ENCODE results near the gene EPHB3.
A peak's percentile ranks its signal among the peaks of the same experiment; 100 is the strongest.

The EPHB3 gene

DNA sequence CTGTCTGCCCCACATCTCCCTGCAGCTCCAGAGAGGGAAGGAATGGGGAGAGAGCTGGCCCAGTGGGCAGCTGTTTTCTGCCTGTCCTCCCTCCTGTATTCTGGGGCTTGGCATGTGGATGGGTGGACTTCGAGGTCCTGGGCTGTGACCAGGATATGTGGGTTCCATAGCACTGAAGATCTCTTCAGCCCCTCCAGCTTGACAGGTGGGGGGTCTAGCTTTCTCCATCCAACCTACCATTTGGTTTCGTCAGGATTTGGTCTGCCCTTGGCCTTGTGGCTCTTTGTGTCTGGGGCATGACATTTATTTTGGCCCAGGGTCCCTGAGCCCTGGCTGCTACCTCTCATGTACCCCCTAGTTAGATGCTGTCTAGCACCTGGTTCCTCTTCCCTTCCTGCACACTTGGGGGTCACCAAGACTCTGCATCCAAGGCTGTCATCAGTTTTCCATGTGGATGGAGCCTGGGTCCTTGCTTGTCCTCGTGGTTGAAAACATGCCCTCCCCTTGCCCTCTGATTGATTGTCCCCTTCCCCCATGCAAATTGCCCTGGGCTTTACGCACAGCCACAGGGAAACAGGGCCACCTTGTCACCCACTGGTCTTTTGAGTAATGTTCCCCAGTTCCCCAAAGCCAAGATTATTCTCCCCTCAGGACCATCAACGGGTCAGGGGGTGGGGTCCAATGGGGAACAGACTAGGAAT, 3.2 kb downstream of the EPHB3 start:
- DNase-seq, result no peak

DNA sequence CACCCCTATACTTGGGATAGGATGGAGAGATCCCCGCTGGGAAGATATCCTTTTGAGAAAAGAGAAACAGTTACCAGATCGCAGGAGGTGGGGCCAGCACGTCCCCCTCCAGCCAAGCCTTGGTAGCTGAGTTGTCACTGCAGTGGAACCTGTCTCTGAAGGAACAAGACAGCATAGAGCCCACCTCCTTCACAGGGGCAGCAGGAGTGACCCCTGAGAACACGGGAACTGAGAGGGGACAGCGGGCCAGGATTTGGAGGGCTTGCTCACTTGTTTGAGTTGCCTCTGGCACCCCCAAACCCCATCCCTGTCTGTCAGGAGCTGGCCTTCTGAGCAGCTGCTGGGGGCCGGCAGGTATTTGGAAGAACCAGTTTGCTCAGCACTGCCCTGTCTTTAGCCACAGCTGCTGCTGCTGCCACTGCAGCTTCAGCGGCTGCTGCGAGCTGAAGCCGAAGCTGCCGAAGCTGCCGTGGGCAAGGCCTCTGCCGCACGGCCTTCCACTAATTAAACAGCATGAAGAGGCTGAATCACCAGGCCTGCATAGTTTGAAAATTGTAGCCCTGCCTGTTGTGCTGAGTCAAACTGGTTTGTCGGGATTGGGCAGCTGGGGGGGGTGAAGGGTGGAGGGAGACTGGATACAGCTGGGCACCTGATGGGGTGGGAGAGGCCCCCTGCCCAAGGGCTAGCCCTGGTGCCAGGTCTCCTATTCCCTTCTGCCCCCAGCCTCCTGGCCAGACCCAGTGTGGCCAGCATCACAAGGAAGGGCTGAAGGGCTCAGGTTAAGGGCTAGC, 4.0 kb downstream of the EPHB3 start:
- DNase-seq, result peak; percentile 71

DNA sequence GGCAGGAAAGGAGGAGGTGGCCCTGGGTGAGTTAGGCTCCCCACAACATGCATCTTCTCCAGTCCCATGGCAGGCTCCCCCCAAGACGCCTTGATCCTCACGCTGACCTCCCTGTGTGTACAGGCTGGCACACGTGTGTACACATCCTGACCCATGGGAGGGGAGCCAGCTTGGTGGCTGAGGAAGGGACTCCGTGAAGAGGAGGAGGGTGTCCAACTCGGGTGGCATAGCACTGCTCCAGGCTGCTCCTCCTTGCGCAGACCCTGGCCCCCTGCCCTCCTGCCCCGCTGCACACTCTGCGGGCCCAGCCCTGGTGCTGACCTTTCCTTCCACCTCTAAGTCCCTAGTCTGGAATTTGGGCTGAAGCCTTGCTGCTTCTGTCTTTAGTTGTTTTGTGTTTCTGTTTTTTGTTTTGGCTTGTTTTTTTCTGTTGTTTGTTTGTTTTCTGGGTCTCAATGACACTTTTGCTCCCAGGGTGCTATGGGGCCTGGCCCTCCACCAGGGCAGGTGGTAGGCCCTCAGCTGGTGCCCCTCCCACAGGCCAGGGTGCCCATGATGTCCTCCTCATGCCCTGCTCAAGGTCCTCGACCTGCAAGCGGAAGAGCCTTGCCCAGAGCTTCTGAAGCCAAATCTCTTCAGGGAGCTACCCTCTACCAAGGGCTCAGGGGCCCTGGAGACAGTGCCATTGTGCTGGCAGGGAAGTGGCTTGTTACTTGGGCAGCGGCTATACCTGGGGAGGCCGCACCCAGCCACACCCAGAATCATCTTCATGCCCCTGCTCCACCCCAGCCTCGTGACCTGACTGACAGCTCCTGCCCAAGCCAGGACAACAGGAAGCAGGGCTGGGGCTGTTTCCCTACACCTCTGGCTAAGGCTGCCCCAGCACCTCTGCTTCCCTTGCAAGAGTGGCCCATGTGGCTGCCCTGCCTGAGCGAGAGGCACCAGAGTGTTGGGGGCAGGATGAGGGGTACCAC, 5.1 kb downstream of the EPHB3 start:
- DNase-seq, result no peak

DNA sequence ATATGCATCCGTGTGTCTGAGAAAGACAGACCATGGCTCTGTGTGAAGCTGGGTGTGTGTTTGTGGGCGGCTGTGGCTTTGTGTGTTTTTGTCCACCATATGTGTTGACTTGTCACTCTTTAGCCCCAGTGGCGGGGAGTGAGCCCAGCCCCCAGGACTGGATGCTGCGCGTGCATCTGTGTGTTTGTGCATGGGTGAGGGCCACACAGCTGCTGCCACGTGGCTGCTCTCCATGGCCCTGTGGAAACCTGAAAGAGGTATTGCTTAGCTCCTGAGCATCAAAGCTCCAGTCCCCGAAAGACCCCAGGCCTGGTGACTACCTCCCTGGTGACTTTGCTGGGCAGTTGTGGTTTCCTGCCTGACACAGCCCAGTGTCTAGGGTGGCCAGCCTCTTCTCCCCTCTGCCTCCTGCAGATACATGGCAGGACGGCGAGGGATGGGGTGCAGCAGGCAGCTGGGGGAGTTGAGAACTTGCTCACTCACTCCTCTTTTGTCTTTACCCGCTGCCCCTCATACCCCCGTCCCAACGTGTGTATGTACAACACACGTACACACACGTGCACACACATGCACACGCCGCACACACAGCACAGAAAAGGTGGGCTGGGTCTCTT, 6.5 kb downstream of the EPHB3 start:
- DNase-seq, result peak; percentile 25

DNA sequence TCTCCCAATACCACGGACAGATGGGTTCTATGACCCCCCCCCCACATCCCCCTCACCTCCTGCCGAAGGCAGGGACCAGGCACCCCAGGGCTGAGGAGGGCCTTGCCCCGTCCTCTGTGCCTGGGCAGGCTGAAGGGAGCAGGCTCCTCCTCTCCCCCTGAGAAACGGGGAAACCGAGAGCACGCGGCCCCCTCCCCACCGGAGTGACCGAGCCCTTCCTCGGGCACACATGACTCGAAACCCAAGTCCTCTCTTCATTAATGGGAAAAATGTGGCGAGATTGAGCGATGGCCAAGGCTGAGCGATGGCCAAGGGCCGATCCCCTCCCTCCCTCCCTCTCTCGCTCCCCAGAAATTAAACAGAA, 7.0 kb downstream of the EPHB3 start:
- DNase-seq, result no peak

DNA sequence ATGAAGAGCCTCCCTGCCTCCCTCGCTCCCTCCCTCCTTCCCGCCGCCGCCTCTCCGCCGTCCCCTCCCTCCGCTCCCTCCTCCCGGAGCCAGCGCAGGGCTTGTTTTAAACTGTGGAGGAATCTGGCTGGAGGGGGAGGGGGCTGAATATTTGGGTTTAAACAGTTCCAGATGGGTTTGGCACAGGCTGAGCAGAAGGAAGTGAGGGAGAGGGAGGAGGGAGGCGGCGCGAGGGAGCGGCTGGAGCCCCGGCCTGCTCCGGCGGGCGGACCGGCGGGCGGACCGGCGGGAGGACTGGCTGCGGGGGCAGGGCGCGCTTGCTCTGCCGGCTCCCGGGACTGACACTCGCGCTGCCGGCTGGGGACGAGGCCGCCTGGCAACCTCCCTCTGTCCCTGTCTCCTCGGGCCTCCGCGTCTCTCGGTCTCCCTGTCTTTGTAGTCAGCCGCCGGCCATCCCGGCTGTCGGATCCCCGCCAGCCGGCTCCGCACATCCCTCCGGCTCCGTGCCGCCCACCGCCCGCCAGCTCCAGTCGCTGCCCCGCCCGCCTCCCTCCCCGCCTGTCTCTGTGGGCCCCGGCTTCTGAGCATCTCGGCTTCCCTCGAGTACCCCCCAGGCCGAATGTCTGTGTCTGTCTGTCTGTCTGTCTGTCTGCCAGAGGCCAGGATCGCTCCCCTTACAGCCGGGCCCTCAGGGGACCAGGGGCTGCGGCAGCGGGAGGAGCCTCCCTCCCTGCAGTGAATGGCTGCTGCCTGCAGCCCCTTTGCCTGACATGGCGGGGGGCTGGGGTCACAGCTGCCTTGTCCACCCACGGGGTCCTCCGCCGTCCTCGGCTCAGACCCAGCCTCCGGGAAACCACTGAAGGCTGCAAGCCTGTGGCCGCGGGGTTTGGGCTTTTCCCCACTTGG, 7.6 kb downstream of the EPHB3 start:
- peak; percentile 73 for DNase-seq

DNA sequence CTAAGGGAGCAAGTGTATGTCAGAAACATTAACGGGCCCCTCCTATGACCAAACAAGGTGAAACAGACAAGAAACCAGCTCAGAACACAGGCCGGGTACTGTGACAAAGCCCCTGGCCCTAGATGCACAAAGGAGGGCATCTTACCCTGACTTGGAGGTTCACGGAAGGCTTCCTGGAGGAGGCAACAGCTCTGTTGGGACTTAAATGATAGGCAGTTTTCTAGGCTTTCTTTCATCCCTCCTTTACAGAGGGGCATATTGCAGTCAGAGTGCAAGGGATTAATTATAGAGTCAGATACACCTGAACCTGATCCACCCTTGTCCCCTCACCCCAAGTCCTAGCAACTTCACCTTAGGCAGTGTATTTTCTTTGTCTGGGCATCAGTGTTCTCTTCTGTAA, 8.4 kb downstream of the EPHB3 start:
- no peak for DNase-seq

DNA sequence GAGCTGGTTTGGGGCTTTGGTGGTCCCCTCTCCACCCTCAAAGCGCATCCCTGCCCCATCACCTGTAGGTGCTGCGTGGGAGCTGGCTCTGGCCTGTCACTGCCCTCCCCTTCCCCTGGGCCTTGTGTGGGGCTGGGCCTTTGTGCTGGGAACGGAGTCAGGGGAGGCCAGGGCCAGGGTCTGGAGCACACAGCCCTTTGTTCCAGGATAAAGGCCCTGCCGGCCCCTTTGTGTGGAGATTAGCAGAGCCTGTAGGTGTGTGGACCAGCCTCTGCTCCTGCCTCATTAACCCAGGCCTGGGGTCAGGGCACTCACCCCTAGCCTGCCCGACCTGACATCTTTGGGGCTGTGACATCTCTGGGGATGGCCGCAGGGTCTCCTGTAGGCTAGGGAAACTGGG, 8.9 kb downstream of the EPHB3 start:
- DNase-seq, result no peak

DNA sequence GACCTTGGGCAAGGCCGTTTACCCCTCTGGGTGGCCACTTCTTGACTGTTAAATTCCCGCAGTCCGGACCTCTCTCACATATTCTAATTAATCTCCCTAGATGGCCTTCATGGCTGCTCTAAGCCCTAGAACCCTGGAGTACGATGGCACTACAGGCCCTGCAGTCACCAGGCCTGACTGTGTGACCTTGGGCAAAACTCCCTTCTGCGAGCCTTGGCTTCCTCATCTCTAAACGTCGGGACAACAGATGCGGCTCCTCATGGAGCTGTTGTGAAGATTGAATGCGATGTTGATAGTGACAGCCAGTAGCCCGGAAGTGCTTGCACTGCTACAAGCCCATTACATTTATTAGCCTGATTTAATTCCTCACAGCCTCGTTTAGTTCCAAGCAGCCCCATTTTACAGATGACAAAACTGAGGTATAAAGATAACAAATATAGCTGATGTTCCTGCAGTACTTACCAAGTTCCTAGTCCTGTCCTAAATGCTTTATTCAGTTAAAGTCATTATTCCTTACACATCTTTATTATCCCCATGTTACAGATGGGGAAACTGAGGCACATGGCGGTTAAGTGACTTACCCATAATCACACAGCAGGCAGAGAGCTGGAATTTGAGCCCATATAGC, 10.3 kb downstream of the EPHB3 start:
- no peak for DNase-seq

DNA sequence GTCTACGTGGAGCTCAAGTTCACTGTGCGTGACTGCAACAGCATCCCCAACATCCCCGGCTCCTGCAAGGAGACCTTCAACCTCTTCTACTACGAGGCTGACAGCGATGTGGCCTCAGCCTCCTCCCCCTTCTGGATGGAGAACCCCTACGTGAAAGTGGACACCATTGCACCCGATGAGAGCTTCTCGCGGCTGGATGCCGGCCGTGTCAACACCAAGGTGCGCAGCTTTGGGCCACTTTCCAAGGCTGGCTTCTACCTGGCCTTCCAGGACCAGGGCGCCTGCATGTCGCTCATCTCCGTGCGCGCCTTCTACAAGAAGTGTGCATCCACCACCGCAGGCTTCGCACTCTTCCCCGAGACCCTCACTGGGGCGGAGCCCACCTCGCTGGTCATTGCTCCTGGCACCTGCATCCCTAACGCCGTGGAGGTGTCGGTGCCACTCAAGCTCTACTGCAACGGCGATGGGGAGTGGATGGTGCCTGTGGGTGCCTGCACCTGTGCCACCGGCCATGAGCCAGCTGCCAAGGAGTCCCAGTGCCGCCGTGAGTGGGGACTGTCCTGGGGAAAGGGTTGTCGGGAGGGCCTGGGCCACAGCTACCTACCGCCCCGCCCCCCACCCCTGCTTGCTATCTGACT, 11.2 kb downstream of the EPHB3 start:
- DNase-seq, result no peak

DNA sequence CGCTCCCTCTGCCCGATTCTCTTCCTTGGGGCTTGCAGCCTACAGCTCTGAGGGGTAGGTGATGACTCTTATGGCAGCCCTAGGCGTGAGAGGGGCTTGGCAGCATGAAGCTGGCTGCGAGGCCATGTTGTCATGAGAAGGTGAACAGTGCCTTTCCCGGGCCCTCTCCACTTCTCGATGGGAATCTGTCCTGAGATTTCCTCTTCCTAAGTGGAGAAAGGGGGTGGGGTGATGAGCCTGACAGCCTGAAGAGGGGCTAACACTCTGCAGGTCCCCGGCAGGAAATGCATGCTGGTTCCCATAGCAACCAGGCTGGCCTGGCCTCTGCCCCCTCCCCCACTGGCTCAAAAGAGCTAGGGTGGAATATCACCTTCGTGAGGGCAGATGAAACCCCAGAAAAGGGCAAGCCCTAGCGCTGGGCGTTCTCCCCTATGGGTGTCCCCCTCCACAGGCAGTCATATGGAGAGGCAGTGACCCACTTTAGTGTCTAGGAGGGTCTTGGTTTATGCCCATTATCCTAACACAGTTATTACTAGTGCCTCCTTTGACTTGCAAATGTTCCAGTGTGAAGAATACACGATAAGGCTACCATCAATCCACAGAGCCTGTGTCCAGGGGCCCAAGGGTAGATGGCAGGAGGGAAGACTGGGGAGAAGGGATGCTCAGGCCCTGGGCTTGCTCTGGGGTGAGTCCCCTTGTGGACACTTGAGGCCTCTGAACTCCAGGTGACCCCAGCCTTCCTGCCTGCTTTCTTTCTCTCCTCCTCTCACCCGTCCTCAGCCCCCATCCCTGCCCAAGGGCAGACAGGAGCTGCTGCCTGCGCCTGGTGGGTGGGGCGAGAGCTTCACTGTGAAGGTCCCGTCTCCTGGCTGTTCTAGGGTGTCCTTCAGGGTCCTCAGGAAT, 13.2 kb downstream of the EPHB3 start:
- peak; percentile 49 for DNase-seq

DNA sequence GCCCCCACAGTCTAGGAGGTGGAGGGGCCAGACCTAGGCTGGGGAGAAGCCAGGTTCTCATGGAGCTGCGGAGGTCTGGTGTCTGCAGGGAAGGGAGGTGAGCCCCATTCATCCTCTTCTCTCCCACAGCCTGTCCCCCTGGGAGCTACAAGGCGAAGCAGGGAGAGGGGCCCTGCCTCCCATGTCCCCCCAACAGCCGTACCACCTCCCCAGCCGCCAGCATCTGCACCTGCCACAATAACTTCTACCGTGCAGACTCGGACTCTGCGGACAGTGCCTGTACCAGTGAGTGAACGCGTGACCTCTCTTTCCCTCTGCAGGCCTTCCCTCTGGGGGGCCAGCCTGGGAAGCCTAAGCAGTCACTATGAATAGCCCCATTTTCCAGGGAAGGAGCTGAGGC, 14.1 kb downstream of the EPHB3 start:
- no peak for DNase-seq

DNA sequence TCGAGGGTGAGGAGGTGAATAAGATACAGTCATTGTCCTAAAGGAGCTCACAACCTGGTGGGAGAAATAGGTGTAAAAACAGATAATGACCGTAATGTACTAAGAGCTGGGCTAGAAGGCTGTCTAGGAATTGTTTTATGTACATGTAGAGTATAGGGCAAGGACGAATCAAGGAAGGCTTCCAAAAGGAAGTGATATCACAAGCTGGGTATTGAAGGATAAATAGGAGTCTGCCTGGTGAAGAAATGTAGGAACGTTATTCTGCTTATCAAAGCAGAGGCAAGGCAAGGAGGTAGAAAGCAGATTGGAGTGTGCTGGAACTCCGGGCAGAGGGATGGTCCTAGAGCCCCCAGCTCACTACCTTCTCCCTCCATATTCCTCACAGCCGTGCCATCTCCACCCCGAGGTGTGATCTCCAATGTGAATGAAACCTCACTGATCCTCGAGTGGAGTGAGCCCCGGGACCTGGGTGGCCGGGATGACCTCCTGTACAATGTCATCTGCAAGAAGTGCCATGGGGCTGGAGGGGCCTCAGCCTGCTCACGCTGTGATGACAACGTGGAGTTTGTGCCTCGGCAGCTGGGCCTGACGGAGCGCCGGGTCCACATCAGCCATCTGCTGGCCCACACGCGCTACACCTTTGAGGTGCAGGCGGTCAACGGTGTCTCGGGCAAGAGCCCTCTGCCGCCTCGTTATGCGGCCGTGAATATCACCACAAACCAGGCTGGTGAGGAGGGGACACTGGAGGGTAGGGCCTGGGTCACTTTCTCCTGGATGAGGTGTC, 15.1 kb downstream of the EPHB3 start:
- DNase-seq, result no peak

DNA sequence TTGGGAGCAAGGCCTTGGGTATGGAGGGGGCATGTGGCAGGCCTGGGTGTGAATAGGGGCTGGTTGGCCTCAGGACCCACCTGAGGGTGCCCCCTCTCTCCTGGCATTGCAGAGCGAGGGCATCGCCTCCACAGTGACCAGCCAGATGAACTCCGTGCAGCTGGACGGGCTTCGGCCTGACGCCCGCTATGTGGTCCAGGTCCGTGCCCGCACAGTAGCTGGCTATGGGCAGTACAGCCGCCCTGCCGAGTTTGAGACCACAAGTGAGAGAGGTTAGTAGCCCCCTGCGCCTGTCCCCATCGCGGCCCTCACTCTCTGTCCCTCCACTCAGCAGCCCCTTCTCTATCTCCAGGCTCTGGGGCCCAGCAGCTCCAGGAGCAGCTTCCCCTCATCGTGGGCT, 16.0 kb downstream of the EPHB3 start:
- DNase-seq, result no peak

DNA sequence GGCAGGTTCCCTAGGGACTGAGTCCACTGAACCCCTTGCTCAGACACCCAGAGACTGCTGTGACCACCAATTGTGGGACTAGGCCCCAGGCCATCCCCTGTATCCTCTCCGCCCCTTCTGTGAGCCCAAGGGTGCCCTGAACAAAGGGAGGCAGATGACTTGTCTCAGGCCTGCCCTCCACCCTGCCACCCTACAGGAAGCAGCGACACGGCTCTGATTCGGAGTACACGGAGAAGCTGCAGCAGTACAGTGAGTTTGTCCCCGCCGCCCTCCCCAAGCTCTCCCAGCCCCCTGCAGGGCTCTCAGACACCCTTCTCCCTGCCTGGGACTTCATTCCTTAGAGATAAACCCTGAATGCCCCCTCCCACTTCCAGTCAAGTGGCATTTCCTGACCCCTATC, 16.6 kb downstream of the EPHB3 start:
- no peak for DNase-seq

DNA sequence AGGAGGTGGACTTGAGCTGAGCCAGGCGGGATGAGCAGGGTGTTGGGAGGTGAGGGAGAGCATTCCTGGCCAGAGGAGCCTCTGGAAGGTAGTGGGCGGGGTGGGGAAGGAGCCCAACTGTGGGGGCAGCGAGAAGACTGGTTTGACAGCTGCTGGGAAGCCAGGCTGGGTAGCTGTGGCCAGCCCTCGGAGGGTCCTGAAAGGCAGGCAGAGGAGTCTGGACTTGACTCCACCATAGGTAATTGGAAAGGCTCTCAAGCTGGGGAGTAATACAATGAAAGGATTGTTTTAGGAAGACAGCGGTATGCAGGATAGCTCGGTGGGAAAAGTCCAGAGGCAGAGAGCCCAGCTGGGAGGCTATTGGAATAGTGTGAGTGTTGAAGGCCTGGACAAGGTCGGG, 17.2 kb downstream of the EPHB3 start:
- no peak for DNase-seq

DNA sequence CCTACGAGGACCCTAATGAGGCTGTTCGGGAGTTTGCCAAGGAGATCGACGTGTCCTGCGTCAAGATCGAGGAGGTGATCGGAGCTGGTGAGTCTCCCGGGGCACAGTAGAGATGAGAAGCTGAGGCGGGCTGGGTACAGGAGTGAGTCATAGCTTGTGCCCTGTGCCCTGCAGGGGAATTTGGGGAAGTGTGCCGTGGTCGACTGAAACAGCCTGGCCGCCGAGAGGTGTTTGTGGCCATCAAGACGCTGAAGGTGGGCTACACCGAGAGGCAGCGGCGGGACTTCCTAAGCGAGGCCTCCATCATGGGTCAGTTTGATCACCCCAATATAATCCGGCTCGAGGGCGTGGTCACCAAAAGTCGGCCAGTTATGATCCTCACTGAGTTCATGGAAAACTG, 17.9 kb downstream of the EPHB3 start:
- DNase-seq, result no peak

DNA sequence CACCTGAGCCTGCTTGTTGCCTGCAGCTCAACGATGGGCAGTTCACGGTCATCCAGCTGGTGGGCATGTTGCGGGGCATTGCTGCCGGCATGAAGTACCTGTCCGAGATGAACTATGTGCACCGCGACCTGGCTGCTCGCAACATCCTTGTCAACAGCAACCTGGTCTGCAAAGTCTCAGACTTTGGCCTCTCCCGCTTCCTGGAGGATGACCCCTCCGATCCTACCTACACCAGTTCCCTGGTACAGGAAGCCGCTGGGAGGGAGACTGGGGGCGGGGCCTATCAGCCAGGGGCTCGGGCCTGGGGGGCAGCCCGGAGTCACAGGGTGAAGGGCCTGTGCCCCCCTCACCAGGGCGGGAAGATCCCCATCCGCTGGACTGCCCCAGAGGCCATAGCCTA, 18.8 kb downstream of the EPHB3 start:
- no peak for DNase-seq

DNA sequence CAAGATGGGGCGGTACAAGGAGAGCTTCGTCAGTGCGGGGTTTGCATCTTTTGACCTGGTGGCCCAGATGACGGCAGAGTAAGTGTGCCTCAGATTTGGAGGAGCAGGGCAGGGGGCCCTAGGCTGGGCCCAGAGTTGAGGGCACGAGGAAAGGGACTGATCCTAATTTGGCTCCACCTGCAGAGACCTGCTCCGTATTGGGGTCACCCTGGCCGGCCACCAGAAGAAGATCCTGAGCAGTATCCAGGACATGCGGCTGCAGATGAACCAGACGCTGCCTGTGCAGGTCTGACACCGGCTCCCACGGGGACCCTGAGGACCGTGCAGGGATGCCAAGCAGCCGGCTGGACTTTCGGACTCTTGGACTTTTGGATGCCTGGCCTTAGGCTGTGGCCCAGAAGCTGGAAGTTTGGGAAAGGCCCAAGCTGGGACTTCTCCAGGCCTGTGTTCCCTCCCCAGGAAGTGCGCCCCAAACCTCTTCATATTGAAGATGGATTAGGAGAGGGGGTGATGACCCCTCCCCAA, 19.8 kb downstream of the EPHB3 start:
- no peak for DNase-seq
